Spinal cord (tissue), 10 donors: ENCODE measurements around the gene MYOM1. TPM values are rescaled to one million over a fixed set of nuclear protein-coding genes. Genes with fewer than 3 reads are reported as not detected.
"Not testable (repeated sequence)": the region's sequence is repeated elsewhere in the genome, so short reads cannot be mapped to it uniquely, and the experiment has no call there.

Experiments
- DNase-seq, 6 donors: peaks; one replicate each; pipeline versions ENCODE4 v3.0.0 to v3.0.0-alpha.2; 2013 to 2015; ENCODE audit warnings: low spot score in 6 of 6, low read depth in 4 of 6
- H3K27ac ChIP-seq: one replicate; pipeline ENCODE4 v1.5.1; 2013; ENCODE audit warnings: low read depth, low read length, control low read depth
- H3K27me3 ChIP-seq: one replicate; pipeline ENCODE4 v1.6.1; 2013; ENCODE audit warnings: low read length; ENCODE audit not compliant: control insufficient read depth, insufficient read depth
- H3K36me3 ChIP-seq: one replicate; pipeline ENCODE4 v1.6.1; 2013; ENCODE audit warnings: low read length; ENCODE audit not compliant: control insufficient read depth, insufficient read depth
- H3K4me1 ChIP-seq: one replicate; pipeline ENCODE4 v1.6.1; 2013; ENCODE audit warnings: low read length; ENCODE audit not compliant: control insufficient read depth, insufficient read depth
- H3K4me3 ChIP-seq: one replicate; pipeline ENCODE4 v1.5.1; 2013; ENCODE audit warnings: low read depth, low read length, control low read depth
- H3K9me3 ChIP-seq: one replicate; pipeline ENCODE4 v1.6.1; 2013; ENCODE audit warnings: low read length; ENCODE audit not compliant: control insufficient read depth, insufficient read depth
- WGBS: methylation state at CpG from one replicate; pipeline ENCODE4 v1.1.5; 2013; ENCODE audit warnings: missing lambda C conversion rate; ENCODE audit not compliant: insufficient coverage; 5-methylcytosine and 5-hydroxymethylcytosine counted together
- polyA plus RNA-seq, 2 donors: library from polyadenylated mRNA; unstranded; fragments of 120-200 nt; gene quantifications; one replicate each; pipeline ENCODE4 v1.2.1, GENCODE V29; 2013; ENCODE audit not compliant: insufficient read length in 2 of 2
- total RNA-seq, 2 donors: library from RNA; depleted of rRNA in 1 of 2; stranded (reverse); fragments of 120-200 nt in 1 of 2; fragments of >200 nt in 1 of 2; gene quantifications; one replicate each; pipeline versions ENCODE4 v1.2.3 to v1.2.4, GENCODE V29; 2013 to 2014
- donor health status: healthy.

Gene MYOM1
- total and polyA plus RNA-seq, 4 donors, result 9.2 to 15.4 (median 9.7) TPM

DNA sequence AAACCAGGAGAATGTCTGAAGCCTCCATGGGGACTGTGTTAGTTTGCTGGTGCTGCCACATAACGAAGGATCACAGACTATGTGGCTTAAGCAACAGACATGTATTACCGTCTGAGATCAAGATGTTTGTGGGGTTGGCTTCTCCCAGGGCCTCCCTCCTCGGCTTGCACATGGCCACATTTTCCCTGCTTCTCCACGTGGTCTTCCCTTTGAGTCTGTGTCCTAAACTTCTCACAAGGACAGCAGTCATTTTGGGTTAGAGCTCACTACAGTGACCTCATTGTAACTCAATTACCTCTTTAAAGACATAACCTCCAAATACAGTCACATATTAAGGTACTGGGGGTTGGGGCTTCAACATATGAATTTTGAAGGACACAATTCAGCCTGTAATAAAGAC, 162.2 kb downstream of the MYOM1 start:
- 86% methylated on average over 4 of the region's 4 CpGs for WGBS
- no peaks in the 10 kb centered on the region for H3K27me3 ChIP-seq
- H3K36me3 ChIP-seq, result no peaks in the 10 kb centered on the region
- no peak for DNase-seq
- H3K9me3 ChIP-seq, result no peaks in the 10 kb centered on the region
- no peak overlapping the region for H3K27ac ChIP-seq
- no peak overlapping the region for H3K4me3 ChIP-seq
- peaks cover 5% of the 10 kb centered on the region for H3K4me1 ChIP-seq

DNA sequence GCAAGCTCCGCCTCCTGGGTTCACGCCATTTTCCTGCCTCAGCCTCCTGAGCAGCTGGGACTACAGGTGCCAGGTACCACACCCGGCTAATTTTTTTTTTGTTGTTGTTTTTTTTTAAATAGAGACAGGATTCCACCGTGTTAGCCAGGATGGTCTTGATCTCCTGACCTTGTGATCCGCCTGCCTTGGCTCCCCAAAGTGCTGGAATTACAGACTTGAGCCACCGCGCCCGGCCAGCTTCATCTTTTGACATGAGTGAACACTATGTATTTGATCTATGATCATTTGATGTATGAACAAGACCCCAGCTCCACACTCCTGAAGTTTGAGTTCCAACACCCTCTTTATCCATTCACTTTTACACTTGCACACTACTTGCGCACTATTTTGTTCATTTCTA, 163.5 kb downstream of the MYOM1 start:
- no peaks in the 10 kb centered on the region for H3K36me3 ChIP-seq
- no peak overlapping the region for H3K27ac ChIP-seq
- no peaks in the 10 kb centered on the region for H3K9me3 ChIP-seq
- no peaks in the 10 kb centered on the region for H3K27me3 ChIP-seq
- H3K4me3 ChIP-seq, result no peak overlapping the region
- WGBS, result 100% methylated on average over 4 of the region's 9 CpGs
- peaks cover 5% of the 10 kb centered on the region for H3K4me1 ChIP-seq
- no peak for DNase-seq

DNA sequence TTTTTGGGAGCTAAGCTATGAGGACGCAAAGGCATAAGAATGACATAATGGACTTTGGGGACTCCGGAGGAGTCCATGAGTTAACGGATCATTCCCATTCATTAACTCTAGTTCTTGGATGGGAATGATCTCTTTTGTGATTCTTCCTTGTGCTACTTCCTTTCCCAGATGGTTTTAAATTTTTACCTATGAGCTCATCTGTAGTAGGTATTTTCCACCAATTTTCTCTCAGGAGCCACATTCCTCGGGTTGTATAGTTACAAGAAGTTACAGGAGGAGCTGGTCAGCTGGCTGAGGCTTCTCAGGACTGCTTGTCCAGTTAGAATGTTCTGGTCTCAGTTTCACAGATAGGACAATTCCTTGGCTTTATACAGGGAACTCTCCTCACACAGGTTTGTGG, 164.0 kb downstream of the MYOM1 start:
- no peaks in the 10 kb centered on the region for H3K9me3 ChIP-seq
- WGBS, result no CpG with 5 or more reads among the region's 4 CpGs
- H3K4me3 ChIP-seq, result no peak overlapping the region
- H3K27ac ChIP-seq, result no peak overlapping the region
- no peaks in the 10 kb centered on the region for H3K27me3 ChIP-seq
- peaks cover 5% of the 10 kb centered on the region for H3K4me1 ChIP-seq
- DNase-seq, result no peak
- no peaks in the 10 kb centered on the region for H3K36me3 ChIP-seq

DNA sequence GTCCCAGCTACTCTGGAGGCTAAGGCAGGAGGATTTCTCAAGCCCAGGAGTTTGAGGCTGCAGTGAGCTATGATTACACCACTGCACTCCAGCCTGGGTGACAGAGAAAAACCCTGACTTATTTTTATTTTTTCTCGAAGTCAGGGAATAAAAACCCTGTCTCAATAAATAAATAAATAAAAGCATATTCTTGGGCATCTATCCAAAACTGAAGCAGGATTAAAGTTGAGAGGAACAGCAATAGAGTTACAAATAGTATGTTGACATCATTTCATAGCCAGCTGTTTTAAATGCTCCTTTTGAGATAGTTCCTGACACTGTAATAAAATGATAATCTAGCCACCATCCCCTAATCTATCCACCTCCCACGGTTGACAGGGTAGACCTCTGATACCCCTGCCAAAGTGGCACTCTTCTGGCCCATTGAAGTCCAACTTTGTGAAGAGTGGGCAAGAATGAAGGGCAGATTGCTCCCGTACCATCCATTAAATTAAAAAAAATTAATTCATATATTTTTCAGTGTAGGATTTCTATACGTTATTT, 164.5 kb downstream of the MYOM1 start:
- H3K36me3 ChIP-seq, result no peaks in the 10 kb centered on the region
- WGBS, result no CpG with 5 or more reads among the region's 4 CpGs
- H3K27me3 ChIP-seq, result no peaks in the 10 kb centered on the region
- H3K4me1 ChIP-seq, result peaks cover 5% of the 10 kb centered on the region
- H3K4me3 ChIP-seq, result no peak overlapping the region
- H3K9me3 ChIP-seq, result no peaks in the 10 kb centered on the region
- DNase-seq, result no peak
- no peak overlapping the region for H3K27ac ChIP-seq

DNA sequence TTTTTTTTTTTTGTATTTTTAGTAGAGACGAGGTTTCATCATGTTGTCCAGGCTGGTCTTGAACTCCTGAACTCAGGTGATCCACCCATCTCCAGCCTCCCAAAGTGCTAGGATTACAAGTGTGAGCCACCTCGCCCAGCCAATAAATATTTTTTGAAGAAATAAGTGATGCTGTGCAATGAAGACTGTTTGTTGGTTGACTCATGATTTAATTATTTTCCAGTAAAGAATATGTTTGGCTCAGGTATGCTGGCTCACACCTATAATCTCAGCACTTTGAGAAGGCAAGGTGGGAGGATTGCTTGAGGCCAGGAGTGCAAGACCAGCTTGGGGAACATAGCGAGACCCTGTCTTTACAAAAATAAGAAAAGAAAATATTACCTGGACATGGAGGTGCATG, 165.0 kb downstream of the MYOM1 start:
- Histone ChIP-seq H3K9me3 (no peaks in the 10 kb centered on the region), H3K36me3 (no peaks in the 10 kb centered on the region), H3K4me3 (no peak overlapping the region), H3K4me1 (peaks cover 5% of the 10 kb centered on the region), H3K27ac (no peak overlapping the region), H3K27me3 (no peaks in the 10 kb centered on the region)
- no CpG with 5 or more reads among the region's 3 CpGs for WGBS
- DNase-seq, result no peak

DNA sequence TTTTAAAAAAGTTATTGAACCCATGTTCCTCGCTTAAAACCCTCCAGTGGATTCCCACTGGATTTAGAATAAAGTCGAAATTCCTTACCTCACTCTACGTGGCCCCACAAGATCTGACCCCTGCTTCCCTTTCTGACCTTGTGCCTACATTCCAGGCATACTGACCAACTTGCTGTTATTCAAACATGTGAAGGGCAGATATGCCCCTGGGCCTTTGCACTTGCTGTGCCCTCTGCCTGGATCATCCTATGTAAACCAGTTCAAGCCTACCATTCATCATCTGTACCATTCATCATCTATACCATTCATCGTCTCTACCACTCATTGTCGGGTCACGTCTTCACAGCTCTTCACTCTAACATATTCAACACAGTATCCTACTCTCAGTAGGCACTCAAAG, 165.6 kb downstream of the MYOM1 start:
- Histone ChIP-seq H3K4me1 (peaks cover 5% of the 10 kb centered on the region), H3K9me3 (no peaks in the 10 kb centered on the region), H3K36me3 (no peaks in the 10 kb centered on the region), H3K27me3 (no peaks in the 10 kb centered on the region), H3K4me3 (no peak overlapping the region), H3K27ac (no peak overlapping the region)
- no peak for DNase-seq
- WGBS, result 97% methylated on average over 6 of the region's 6 CpGs

DNA sequence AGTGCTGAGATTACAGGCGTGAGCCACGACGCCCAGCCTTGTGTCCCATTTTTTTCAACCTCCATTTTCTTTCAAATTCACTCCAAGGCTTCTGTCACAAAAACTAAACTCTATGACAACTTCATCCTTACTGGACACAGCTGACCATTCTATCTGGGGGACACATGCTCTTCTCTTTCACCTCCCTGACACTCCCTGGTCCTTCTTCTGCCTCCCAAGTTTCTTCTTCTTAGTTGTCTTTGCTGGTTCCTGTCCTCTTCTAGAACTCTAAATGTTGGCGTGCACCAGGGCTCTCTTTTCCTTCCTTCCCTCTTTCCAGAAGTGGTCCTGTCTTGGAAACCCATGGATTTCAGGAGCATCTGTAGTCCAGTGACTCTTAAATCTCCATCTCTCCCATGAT, 166.7 kb downstream of the MYOM1 start:
- Histone ChIP-seq H3K9me3 (no peaks in the 10 kb centered on the region), H3K4me3 (no peak overlapping the region), H3K36me3 (no peaks in the 10 kb centered on the region), H3K4me1 (no peaks in the 10 kb centered on the region), H3K27ac (no peak overlapping the region), H3K27me3 (no peaks in the 10 kb centered on the region)
- 97% methylated on average over 4 of the region's 4 CpGs for WGBS
- DNase-seq, result no peak

DNA sequence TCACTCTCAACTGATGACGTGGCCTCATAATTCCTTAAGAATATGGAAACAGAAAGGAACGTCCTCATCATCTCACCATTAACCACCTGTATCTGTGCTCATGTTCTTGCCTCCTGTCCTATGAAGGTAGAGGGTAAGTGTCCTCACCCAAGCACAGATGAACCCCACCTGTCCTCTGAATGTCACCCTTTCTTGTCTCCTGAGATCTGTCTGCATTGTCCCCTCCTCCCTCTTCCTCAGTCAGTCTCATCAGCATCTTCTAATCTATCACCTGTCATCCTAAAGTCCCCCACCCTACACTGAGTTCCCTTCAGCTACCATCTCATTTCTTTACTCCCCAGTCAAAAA, 167.4 kb downstream of the MYOM1 start:
- Histone ChIP-seq H3K4me3 (no peak overlapping the region), H3K4me1 (no peaks in the 10 kb centered on the region), H3K36me3 (no peaks in the 10 kb centered on the region), H3K27ac (no peak overlapping the region), H3K9me3 (no peaks in the 10 kb centered on the region), H3K27me3 (no peaks in the 10 kb centered on the region)
- WGBS, result no CpG with 5 or more reads among the region's 2 CpGs
- no peak for DNase-seq

DNA sequence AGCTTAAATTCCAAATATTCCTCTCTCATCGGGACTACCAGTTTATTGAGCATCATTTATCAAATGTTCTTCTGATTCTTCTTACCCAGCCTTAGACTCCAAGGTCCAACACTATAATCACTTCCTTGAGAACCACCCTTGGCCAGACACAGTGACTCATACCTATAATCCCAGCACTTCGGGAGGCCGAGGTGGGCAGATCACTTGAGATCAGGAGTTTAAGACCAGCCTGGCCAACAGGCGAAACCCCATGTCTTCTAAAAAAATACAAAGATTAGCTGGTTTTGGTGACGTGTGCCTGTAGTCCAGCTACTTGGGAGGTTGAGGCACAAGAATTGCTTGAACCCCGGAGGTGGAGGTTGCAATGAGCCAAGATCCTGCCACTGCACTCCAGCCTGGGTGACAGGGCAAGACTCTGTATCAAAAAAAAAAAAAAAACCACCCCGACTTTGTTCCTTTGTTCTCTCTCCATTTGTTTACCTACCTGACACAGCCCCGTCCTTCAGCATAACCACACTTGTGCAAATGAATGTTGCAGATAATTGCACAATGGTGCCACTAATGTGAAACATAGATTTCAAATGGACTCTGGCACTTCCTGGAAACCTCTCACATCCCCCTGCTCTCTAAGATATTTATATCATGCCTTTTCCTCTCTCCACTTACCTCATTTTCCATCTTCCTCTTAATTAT, 167.9 kb downstream of the MYOM1 start:
- H3K27ac ChIP-seq, result no peak overlapping the region
- no peaks in the 10 kb centered on the region for H3K36me3 ChIP-seq
- H3K4me1 ChIP-seq, result no peaks in the 10 kb centered on the region
- no peak overlapping the region for H3K4me3 ChIP-seq
- DNase-seq, result no peak
- 97% methylated on average over 4 of the region's 8 CpGs for WGBS
- H3K27me3 ChIP-seq, result no peaks in the 10 kb centered on the region
- no peaks in the 10 kb centered on the region for H3K9me3 ChIP-seq

DNA sequence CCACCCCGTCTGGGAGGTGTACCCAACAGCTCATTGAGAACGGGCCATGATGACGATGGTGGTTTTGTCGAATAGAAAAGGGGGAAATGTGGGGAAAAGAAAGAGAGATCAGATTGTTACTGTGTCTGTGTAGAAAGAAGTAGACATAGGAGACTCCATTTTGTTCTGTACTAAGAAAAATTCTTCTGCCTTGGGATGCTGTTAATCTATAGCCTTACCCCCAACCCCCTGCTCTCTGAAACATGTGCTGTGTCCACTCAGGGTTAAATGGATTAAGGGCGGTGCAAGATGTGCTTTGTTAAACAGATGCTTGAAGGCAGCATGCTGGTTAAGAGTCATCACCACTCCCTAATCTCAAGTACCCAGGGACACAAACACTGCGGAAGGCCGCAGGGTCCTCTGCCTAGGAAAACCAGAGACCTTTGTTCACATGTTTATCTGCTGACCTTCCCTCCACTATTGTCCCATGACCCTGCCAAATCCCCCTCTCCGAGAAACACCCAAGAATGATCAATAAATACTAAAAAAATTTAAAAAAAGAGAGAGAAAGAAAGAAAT, 169.8 kb downstream of the MYOM1 start:
- not testable (repeated sequence) for H3K9me3 ChIP-seq, H3K4me3 ChIP-seq, H3K27ac ChIP-seq, DNase-seq, H3K27me3 ChIP-seq, H3K4me1 ChIP-seq, H3K36me3 ChIP-seq
- no CpG with 5 or more reads among the region's 8 CpGs for WGBS
